ENCODE results near the gene KDM4C.
"Not testable (repeated sequence)": the region's sequence is repeated elsewhere in the genome, so short reads cannot be mapped to it uniquely, and the experiment has no call there.

KDM4C gene

GRCh38 chr9:6777213-6777902 lies 19.6 kb downstream of the KDM4C start:
- no peaks in the 10 kb centered on the region for H3K9me3 Mint-ChIP-seq
- DNase-seq: no peak
- H3K4me3 Mint-ChIP-seq: no peak overlapping the region
- H3K4me1 Mint-ChIP-seq: peaks cover 27% of the 10 kb centered on the region
- no peaks in the 10 kb centered on the region for H3K27me3 Mint-ChIP-seq
- peaks cover 19% of the 10 kb centered on the region for H3K36me3 Mint-ChIP-seq
- CTCF ChIA-PET: no interaction called here
- H3K27ac Mint-ChIP-seq: peak overlapping the region; percentile 0

GRCh38 chr9:6779417-6780241 lies 21.9 kb downstream of the KDM4C start:
- no peaks in the 10 kb centered on the region for H3K27me3 Mint-ChIP-seq
- no peaks in the 10 kb centered on the region for H3K9me3 Mint-ChIP-seq
- peaks cover 19% of the 10 kb centered on the region for H3K36me3 Mint-ChIP-seq
- no peak overlapping the region for H3K4me3 Mint-ChIP-seq
- CTCF ChIA-PET: no interaction called here
- H3K4me1 Mint-ChIP-seq: peaks cover 47% of the 10 kb centered on the region
- H3K27ac Mint-ChIP-seq: no peak overlapping the region
- no peak for DNase-seq

- no peaks in the 10 kb centered on the region for H3K27me3 Mint-ChIP-seq
- DNase-seq: no peak
- CTCF ChIA-PET: interaction anchor here (0.7 kb wide), 1 partner anchor 47 kb away, joined by 3 read pairs; no protein-coding TSS in a partner anchor
- H3K27ac Mint-ChIP-seq: no peak overlapping the region
- H3K4me3 Mint-ChIP-seq: no peak overlapping the region
- no peaks in the 10 kb centered on the region for H3K9me3 Mint-ChIP-seq
- peaks cover 14% of the 10 kb centered on the region for H3K36me3 Mint-ChIP-seq
- H3K4me1 Mint-ChIP-seq: peaks cover 45% of the 10 kb centered on the region
Observed at GRCh38 chr9:6780690-6781089, 22.9 kb downstream of the KDM4C start.

GRCh38 chr9:6781476-6781875 lies 23.7 kb downstream of the KDM4C start:
- Mint-ChIP-seq H3K9me3 (no peaks in the 10 kb centered on the region), H3K36me3 (peaks cover 12% of the 10 kb centered on the region), H3K27me3 (no peaks in the 10 kb centered on the region), H3K4me1 (peaks cover 45% of the 10 kb centered on the region), H3K4me3 (no peak overlapping the region), H3K27ac (no peak overlapping the region)
- CTCF ChIA-PET: no interaction called here
- no peak for DNase-seq

GRCh38 chr9:6782345-6782744 lies 24.6 kb downstream of the KDM4C start:
- Mint-ChIP-seq H3K4me1 (peaks cover 39% of the 10 kb centered on the region), H3K9me3 (no peaks in the 10 kb centered on the region), H3K4me3 (no peak overlapping the region), H3K36me3 (peaks cover 8% of the 10 kb centered on the region), H3K27me3 (no peaks in the 10 kb centered on the region), H3K27ac (no peak overlapping the region)
- DNase-seq: no peak
- CTCF ChIA-PET: no interaction called here

- DNase-seq: no peak
- Mint-ChIP-seq H3K4me1 (peaks cover 37% of the 10 kb centered on the region), H3K9me3 (no peaks in the 10 kb centered on the region), H3K36me3 (peaks cover 5% of the 10 kb centered on the region), H3K4me3 (no peak overlapping the region), H3K27ac (no peak overlapping the region), H3K27me3 (no peaks in the 10 kb centered on the region)
- CTCF ChIA-PET: interaction anchor here (0.8 kb wide), 1 partner anchor 189 kb away, joined by 3 read pairs; no protein-coding TSS in a partner anchor
Observed at GRCh38 chr9:6782981-6783380, 25.2 kb downstream of the KDM4C start.

GRCh38 chr9:6783753-6784152 lies 26.0 kb downstream of the KDM4C start:
- no peak for DNase-seq
- H3K27me3 Mint-ChIP-seq: no peaks in the 10 kb centered on the region
- no peak overlapping the region for H3K4me3 Mint-ChIP-seq
- H3K4me1 Mint-ChIP-seq: peaks cover 40% of the 10 kb centered on the region
- no peaks in the 10 kb centered on the region for H3K9me3 Mint-ChIP-seq
- CTCF ChIA-PET: no interaction called here
- H3K27ac Mint-ChIP-seq: no peak overlapping the region
- peaks cover 9% of the 10 kb centered on the region for H3K36me3 Mint-ChIP-seq

GRCh38 chr9:6785682-6786081 lies 27.9 kb downstream of the KDM4C start:
- H3K27me3 Mint-ChIP-seq: no peaks in the 10 kb centered on the region
- DNase-seq: no peak
- H3K9me3 Mint-ChIP-seq: no peaks in the 10 kb centered on the region
- no peak overlapping the region for H3K27ac Mint-ChIP-seq
- peaks cover 8% of the 10 kb centered on the region for H3K36me3 Mint-ChIP-seq
- H3K4me3 Mint-ChIP-seq: no peak overlapping the region
- CTCF ChIA-PET: no interaction called here
- H3K4me1 Mint-ChIP-seq: peaks cover 37% of the 10 kb centered on the region

GRCh38 chr9:6787793-6788161 lies 30.0 kb downstream of the KDM4C start:
- Mint-ChIP-seq H3K27ac (no peak overlapping the region), H3K9me3 (no peaks in the 10 kb centered on the region), H3K4me1 (peaks cover 27% of the 10 kb centered on the region), H3K4me3 (no peak overlapping the region), H3K36me3 (peaks cover 10% of the 10 kb centered on the region), H3K27me3 (no peaks in the 10 kb centered on the region)
- CTCF ChIA-PET: no interaction called here
- DNase-seq: no peak

GRCh38 chr9:6788162-6789016 lies 30.6 kb downstream of the KDM4C start:
- H3K9me3 Mint-ChIP-seq: no peaks in the 10 kb centered on the region
- peak overlapping the region; percentile 25 for H3K27ac Mint-ChIP-seq
- CTCF ChIA-PET: no interaction called here
- H3K4me1 Mint-ChIP-seq: peaks cover 21% of the 10 kb centered on the region
- DNase-seq: no peak
- H3K27me3 Mint-ChIP-seq: no peaks in the 10 kb centered on the region
- H3K4me3 Mint-ChIP-seq: no peak overlapping the region
- peaks cover 14% of the 10 kb centered on the region for H3K36me3 Mint-ChIP-seq

GRCh38 chr9:6789017-6789338 lies 31.2 kb downstream of the KDM4C start:
- H3K9me3 Mint-ChIP-seq, CTCF ChIA-PET, H3K27ac Mint-ChIP-seq, H3K4me3 Mint-ChIP-seq, DNase-seq, H3K27me3 Mint-ChIP-seq: not testable (repeated sequence)
- H3K4me1 Mint-ChIP-seq: peaks cover 15% of the 10 kb centered on the region
- peaks cover 17% of the 10 kb centered on the region for H3K36me3 Mint-ChIP-seq

GRCh38 chr9:6790866-6791265 lies 33.1 kb downstream of the KDM4C start:
- no peak for DNase-seq
- H3K36me3 Mint-ChIP-seq: peaks cover 26% of the 10 kb centered on the region
- no peak overlapping the region for H3K27ac Mint-ChIP-seq
- no peaks in the 10 kb centered on the region for H3K27me3 Mint-ChIP-seq
- CTCF ChIA-PET: no interaction called here
- peaks cover 11% of the 10 kb centered on the region for H3K4me1 Mint-ChIP-seq
- H3K9me3 Mint-ChIP-seq: no peaks in the 10 kb centered on the region
- H3K4me3 Mint-ChIP-seq: no peak overlapping the region

GRCh38 chr9:6793203-6793602 lies 35.4 kb downstream of the KDM4C start:
- peaks cover 2% of the 10 kb centered on the region for H3K9me3 Mint-ChIP-seq
- no peak overlapping the region for H3K4me3 Mint-ChIP-seq
- H3K36me3 Mint-ChIP-seq: peaks cover 41% of the 10 kb centered on the region
- H3K27me3 Mint-ChIP-seq: no peaks in the 10 kb centered on the region
- H3K4me1 Mint-ChIP-seq: peaks cover 7% of the 10 kb centered on the region
- DNase-seq: no peak
- H3K27ac Mint-ChIP-seq: no peak overlapping the region
- CTCF ChIA-PET: no interaction called here

- CTCF ChIA-PET: no interaction called here
- Mint-ChIP-seq H3K36me3 (peaks cover 45% of the 10 kb centered on the region), H3K4me3 (no peak overlapping the region)
Observed at GRCh38 chr9:6794936-6795335, 37.2 kb downstream of the KDM4C start.

More at GRCh38 chr9:6794936-6795335, 37.2 kb downstream of the KDM4C start:
- peaks cover 4% of the 10 kb centered on the region for H3K4me1 Mint-ChIP-seq
- no peak overlapping the region for H3K27ac Mint-ChIP-seq
- peaks cover 5% of the 10 kb centered on the region for H3K9me3 Mint-ChIP-seq
- no peak for DNase-seq
- H3K27me3 Mint-ChIP-seq: no peaks in the 10 kb centered on the region
